GM12878 (cell line): ENCODE results near the gene PIEZO2. TPM values are rescaled to one million over a fixed set of nuclear protein-coding genes. Genes with fewer than 3 reads are reported as not detected.

Source experiments
- ATF2 ChIP-seq: IDR thresholded peaks from 2 replicates; pipeline ENCODE4 v1.6.1; 2012; ENCODE audit warnings: low read length, inconsistent platforms
- ESRRA ChIP-seq: IDR thresholded peaks from 2 replicates; pipeline ENCODE4 v1.6.1; 2012; ENCODE audit warnings: mild to moderate bottlenecking, low read length, improper control_type of control experiment
- FOXM1 ChIP-seq: IDR thresholded peaks from 2 replicates; pipeline ENCODE4 v1.6.1; 2012; ENCODE audit warnings: low read depth, mild to moderate bottlenecking, inconsistent platforms, low read length, moderate library complexity
- LARP7 ChIP-seq: fragments of 450-650 bp; IDR thresholded peaks from 2 replicates; pipeline ENCODE4 v1.6.1; 2017; ENCODE audit warnings: mild to moderate bottlenecking
- NFIC ChIP-seq: IDR thresholded peaks from 2 replicates; pipeline ENCODE4 v1.6.1; 2012; ENCODE audit warnings: low read depth, mild to moderate bottlenecking, inconsistent platforms, low read length, moderate library complexity
- RUNX3 ChIP-seq: IDR thresholded peaks from 2 replicates; pipeline ENCODE4 v1.6.1; 2012; ENCODE audit warnings: low read length, inconsistent platforms
- polyA plus RNA-seq, 11 experiments: library from polyadenylated mRNA; depleted of rRNA in 4 of 11; unstranded in 6 of 11; stranded (reverse) in 5 of 11; fragments of >200 nt; fragmentation: Nextera tagmentation in 4 of 11; fragmentation: Illumina TruSeq in 1 of 11; extraction: Ambion mirVana in 4 of 11; extraction: Trizol in 1 of 11; gene quantifications; 1 replicate in 1 of 11; 2 replicates in 10 of 11; pipeline versions ENCODE4 v1.2.1 to v1.2.3, GENCODE V29; 2011 to 2016; ENCODE audit warnings: inconsistent platforms in 2 of 11, missing spikeins in 2 of 11, low read depth in 1 of 11
- total RNA-seq, 4 experiments: library from RNA; depleted of rRNA in 3 of 4; stranded (reverse); fragments of >200 nt in 3 of 4; fragmentation: Illumina TruSeq in 1 of 4; extraction: Trizol in 1 of 4; gene quantifications; 2 replicates each; pipeline versions ENCODE4 v1.2.1 to v1.2.3, GENCODE V29; 2013 to 2021
- TF ChIP-seq, protein P1 (sequence below): fragments of 450-650 bp; IDR thresholded peaks from 2 replicates; pipeline ENCODE4 v1.6.1; 2018; ENCODE audit warnings: mild to moderate bottlenecking, low read depth, moderate library complexity; ENCODE audit not compliant: partially characterized antibody
- TF ChIP-seq, protein P2 (sequence below): fragments of 450-650 bp; IDR thresholded peaks from 2 replicates; pipeline ENCODE4 v1.6.1; 2017; ENCODE audit warnings: mild to moderate bottlenecking, moderate library complexity

PIEZO2 gene
- total and polyA plus RNA-seq, 10 of the 15 experiments (the other 5 are each of a cell fraction or from before 2014, with no cell fraction given), result 6.7 to 42.3 (median 27.4) TPM

DNA sequence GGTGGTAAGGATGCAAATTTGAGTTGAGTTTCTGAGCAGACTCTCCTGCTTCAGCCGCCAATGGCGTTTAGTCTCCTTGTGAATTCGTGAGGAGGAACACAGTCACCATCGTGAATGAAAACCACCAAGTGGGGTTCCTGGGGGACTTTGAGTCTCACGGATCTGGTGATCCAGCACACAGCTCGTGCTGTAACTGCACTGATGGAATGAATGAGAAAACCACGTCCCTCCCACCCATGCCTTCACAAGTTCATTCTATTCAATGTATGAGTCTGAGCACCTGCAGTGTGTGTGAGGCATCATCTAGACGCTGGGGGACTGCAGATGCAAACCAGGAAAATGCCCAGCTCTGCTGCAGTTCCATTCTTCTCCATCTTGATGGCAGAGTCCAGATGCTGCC, 127.9 kb downstream of the PIEZO2 start (continued):
- TF ChIP-seq, protein P1, sequence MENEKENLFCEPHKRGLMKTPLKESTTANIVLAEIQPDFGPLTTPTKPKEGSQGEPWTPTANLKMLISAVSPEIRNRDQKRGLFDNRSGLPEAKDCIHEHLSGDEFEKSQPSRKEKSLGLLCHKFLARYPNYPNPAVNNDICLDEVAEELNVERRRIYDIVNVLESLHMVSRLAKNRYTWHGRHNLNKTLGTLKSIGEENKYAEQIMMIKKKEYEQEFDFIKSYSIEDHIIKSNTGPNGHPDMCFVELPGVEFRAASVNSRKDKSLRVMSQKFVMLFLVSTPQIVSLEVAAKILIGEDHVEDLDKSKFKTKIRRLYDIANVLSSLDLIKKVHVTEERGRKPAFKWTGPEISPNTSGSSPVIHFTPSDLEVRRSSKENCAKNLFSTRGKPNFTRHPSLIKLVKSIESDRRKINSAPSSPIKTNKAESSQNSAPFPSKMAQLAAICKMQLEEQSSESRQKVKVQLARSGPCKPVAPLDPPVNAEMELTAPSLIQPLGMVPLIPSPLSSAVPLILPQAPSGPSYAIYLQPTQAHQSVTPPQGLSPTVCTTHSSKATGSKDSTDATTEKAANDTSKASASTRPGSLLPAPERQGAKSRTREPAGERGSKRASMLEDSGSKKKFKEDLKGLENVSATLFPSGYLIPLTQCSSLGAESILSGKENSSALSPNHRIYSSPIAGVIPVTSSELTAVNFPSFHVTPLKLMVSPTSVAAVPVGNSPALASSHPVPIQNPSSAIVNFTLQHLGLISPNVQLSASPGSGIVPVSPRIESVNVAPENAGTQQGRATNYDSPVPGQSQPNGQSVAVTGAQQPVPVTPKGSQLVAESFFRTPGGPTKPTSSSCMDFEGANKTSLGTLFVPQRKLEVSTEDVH, result no peak
- TF ChIP-seq ESRRA, result no peak
- TF ChIP-seq NFIC, result 0 out of 2 replicates have a peak, but pooled peaks have one; percentile 52
- TF ChIP-seq RUNX3, result peak; percentile 59
- no peak for TF ChIP-seq FOXM1
- no peak for TF ChIP-seq LARP7
- peak; percentile 55; the same call in 1 of the 2 replicates for TF ChIP-seq ATF2
- TF ChIP-seq, protein P2, sequence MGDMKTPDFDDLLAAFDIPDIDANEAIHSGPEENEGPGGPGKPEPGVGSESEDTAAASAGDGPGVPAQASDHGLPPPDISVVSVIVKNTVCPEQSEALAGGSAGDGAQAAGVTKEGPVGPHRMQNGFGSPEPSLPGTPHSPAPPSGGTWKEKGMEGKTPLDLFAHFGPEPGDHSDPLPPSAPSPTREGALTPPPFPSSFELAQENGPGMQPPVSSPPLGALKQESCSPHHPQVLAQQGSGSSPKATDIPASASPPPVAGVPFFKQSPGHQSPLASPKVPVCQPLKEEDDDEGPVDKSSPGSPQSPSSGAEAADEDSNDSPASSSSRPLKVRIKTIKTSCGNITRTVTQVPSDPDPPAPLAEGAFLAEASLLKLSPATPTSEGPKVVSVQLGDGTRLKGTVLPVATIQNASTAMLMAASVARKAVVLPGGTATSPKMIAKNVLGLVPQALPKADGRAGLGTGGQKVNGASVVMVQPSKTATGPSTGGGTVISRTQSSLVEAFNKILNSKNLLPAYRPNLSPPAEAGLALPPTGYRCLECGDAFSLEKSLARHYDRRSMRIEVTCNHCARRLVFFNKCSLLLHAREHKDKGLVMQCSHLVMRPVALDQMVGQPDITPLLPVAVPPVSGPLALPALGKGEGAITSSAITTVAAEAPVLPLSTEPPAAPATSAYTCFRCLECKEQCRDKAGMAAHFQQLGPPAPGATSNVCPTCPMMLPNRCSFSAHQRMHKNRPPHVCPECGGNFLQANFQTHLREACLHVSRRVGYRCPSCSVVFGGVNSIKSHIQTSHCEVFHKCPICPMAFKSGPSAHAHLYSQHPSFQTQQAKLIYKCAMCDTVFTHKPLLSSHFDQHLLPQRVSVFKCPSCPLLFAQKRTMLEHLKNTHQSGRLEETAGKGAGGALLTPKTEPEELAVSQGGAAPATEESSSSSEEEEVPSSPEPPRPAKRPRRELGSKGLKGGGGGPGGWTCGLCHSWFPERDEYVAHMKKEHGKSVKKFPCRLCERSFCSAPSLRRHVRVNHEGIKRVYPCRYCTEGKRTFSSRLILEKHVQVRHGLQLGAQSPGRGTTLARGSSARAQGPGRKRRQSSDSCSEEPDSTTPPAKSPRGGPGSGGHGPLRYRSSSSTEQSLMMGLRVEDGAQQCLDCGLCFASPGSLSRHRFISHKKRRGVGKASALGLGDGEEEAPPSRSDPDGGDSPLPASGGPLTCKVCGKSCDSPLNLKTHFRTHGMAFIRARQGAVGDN, result peak; percentile 21; the same call in 1 of the 2 replicates
